Choroid plexus epithelial cell (primary cell): ENCODE data around the gene DTD1.
A peak's percentile ranks its signal among the peaks of the same experiment; 100 is the strongest.

ENCODE experiments used
- DNase-seq: peaks from one replicate; pipeline ENCODE4 v3.0.0-alpha.2; 2010; ENCODE audit warnings: low read depth
- H3K4me3 ChIP-seq: 2 replicates; pipeline ENCODE4 v1.5.1; 2011; ENCODE audit warnings: low read depth, mild to moderate bottlenecking, control low read depth, low read length, moderate library complexity
- CTCF ChIP-seq: conservative IDR thresholded peaks from 2 replicates; pipeline ENCODE4 v1.5.1; 2011; ENCODE audit warnings: low read depth, mild to moderate bottlenecking, control low read depth, inconsistent platforms, low read length, moderate library complexity

Gene DTD1

GRCh38 chr20:18705910-18706309 is 118.1 kb downstream of the DTD1 start:
- H3K4me3 ChIP-seq = no peak overlapping the region
- DNase-seq = peak; percentile 63
- TF ChIP-seq CTCF = no peak

GRCh38 chr20:18712131-18712530 is 124.3 kb downstream of the DTD1 start:
- DNase-seq = peak; percentile 40
- H3K4me3 ChIP-seq = no peak overlapping the region
- TF ChIP-seq CTCF = no peak

DNA sequence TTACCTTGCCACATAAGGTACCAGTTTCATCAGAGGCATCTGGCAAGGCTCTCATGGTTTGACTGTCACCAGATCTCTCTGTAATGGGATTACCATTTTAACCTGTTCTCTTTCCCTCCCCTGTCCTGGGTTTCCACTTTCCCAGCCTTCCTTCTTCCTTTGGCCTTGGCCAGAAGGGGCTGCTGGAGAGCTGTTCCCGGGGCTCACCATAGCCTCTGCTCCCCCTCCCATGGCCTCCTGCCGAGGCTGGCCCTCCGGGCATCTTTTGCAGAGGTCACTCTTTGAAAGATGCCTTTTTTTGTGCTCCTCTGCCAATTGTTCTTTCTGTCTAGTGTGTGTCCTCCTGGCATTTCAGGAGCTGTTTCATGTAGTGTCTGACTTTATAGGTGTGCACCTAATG is 125.0 kb downstream of the DTD1 start:
- TF ChIP-seq CTCF = peak; percentile 37
- no peak for DNase-seq
- H3K4me3 ChIP-seq = no peak overlapping the region

DNA sequence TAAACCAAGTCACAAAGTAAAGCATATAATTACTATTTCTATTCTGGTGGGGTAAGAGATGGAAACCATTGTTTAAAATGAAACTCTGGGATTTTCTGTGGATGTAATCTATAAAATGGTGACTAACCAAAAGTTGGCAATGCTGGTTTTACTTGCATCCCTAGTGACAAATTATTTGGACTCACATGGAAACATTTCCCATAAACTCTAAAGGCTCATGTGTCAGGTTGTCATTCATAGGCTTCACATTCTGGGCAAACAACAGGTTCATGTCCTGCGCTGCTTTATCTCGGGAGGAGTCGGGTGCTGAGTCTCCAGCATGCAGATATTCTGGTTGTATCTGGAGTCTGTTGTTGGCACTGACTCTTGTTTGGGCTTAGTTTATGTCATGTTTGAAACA is 127.7 kb downstream of the DTD1 start:
- H3K4me3 ChIP-seq = no peak overlapping the region
- no peak for DNase-seq
- no peak for TF ChIP-seq CTCF

- no peak overlapping the region for H3K4me3 ChIP-seq
- DNase-seq = no peak
- no peak for TF ChIP-seq CTCF
Measured at GRCh38 chr20:18717062-18717461, 129.2 kb downstream of the DTD1 start.

GRCh38 chr20:18718129-18718528 is 130.3 kb downstream of the DTD1 start:
- no peak for DNase-seq
- TF ChIP-seq CTCF = no peak
- H3K4me3 ChIP-seq = no peak overlapping the region

GRCh38 chr20:18719426-18719825 is 131.6 kb downstream of the DTD1 start:
- H3K4me3 ChIP-seq = no peak overlapping the region
- TF ChIP-seq CTCF = no peak

More at GRCh38 chr20:18719426-18719825, 131.6 kb downstream of the DTD1 start:
- DNase-seq = peak; percentile 58
